GM12878 (cell line): ENCODE results near the gene MEAF6. TPM values are rescaled to one million over a fixed set of nuclear protein-coding genes. Genes with fewer than 3 reads are reported as not detected.

Source experiments
- ATF3 ChIP-seq: IDR thresholded peaks from 2 replicates; pipeline ENCODE4 v1.6.1; 2011; ENCODE audit warnings: low read depth, mild to moderate bottlenecking, low read length, moderate library complexity, borderline replicate concordance; ENCODE audit errors: extremely low read depth
- BCLAF1 ChIP-seq: fragments of 450-650 bp; IDR thresholded peaks from 2 replicates; pipeline ENCODE4 v1.6.1; 2017; ENCODE audit warnings: antibody characterized with exemption, mild to moderate bottlenecking, moderate library complexity
- CHD2 ChIP-seq: IDR thresholded peaks from 2 replicates; pipeline ENCODE4 v1.6.1; 2011; ENCODE audit warnings: low read depth, low read length, improper control_type of control experiment, borderline replicate concordance
- GATAD2B ChIP-seq: fragments of 450-650 bp; conservative IDR thresholded peaks from 2 replicates; pipeline ENCODE4 v1.6.1; 2017; ENCODE audit warnings: low read depth, mild to moderate bottlenecking, moderate library complexity
- MXI1 ChIP-seq: fragments of 150-350 bp; IDR thresholded peaks from 2 replicates; pipeline ENCODE4 v1.6.1; 2011; ENCODE audit warnings: low read depth, mild to moderate bottlenecking, inconsistent platforms, low read length, improper control_type of control experiment
- MYC ChIP-seq: IDR thresholded peaks from 2 replicates; pipeline ENCODE4 v1.6.1; 2011; ENCODE audit warnings: mild to moderate bottlenecking, low read length, moderate library complexity, inconsistent platforms; ENCODE audit not compliant: insufficient read depth, insufficient replicate concordance, insufficient read length, severe bottlenecking
- NFYA ChIP-seq: IDR thresholded peaks from 2 replicates; pipeline ENCODE4 v1.6.1; 2011; ENCODE audit warnings: low read depth, mild to moderate bottlenecking, low read length, improper control_type of control experiment, borderline replicate concordance
- SMAD5 ChIP-seq: IDR thresholded peaks from 2 replicates; pipeline ENCODE4 v1.6.1; 2016; ENCODE audit warnings: antibody characterized with exemption, low read depth
- SMC3 ChIP-seq: IDR thresholded peaks from 2 replicates; pipeline ENCODE4 v1.6.1; 2011; ENCODE audit warnings: low read length, improper control_type of control experiment, borderline replicate concordance
- SP1 ChIP-seq: IDR thresholded peaks from one replicate; pipeline ENCODE4 v1.6.1; 2011; ENCODE audit warnings: low read depth, low read length
- SPI1 ChIP-seq: IDR thresholded peaks from 2 replicates; pipeline ENCODE4 v1.6.1; 2011; ENCODE audit warnings: low read depth, mild to moderate bottlenecking, low read length, moderate library complexity, borderline replicate concordance; ENCODE audit not compliant: insufficient read depth
- SREBF1 ChIP-seq: IDR thresholded peaks from 2 replicates; pipeline ENCODE4 v1.6.1; 2012; ENCODE audit warnings: mild to moderate bottlenecking, low read length
- SRF ChIP-seq, 2 experiments: IDR thresholded peaks; 2 replicates each; pipeline ENCODE4 v1.6.1; 2011; ENCODE audit warnings: low read depth in 2 of 2, low read length in 2 of 2, mild to moderate bottlenecking in 1 of 2, moderate library complexity in 1 of 2
- TAF1 ChIP-seq: IDR thresholded peaks from 2 replicates; pipeline ENCODE4 v1.6.1; 2011; ENCODE audit warnings: mild to moderate bottlenecking, low read depth, low read length, borderline replicate concordance
- USF2 ChIP-seq: IDR thresholded peaks from 2 replicates; pipeline ENCODE4 v1.6.1; 2011; ENCODE audit warnings: low read depth, low read length, improper control_type of control experiment, borderline replicate concordance
- YBX1 ChIP-seq: fragments of 450-650 bp; IDR thresholded peaks from 2 replicates; pipeline ENCODE4 v1.6.1; 2016; ENCODE audit warnings: antibody characterized with exemption
- YY1 ChIP-seq: IDR thresholded peaks from 2 replicates; pipeline ENCODE4 v1.6.1; 2011; ENCODE audit warnings: low read depth, mild to moderate bottlenecking, low read length
- ZNF592 ChIP-seq: fragments of 450-650 bp; IDR thresholded peaks from 2 replicates; pipeline ENCODE4 v1.6.1; 2017; ENCODE audit warnings: mild to moderate bottlenecking, moderate library complexity
- polyA plus RNA-seq, 11 experiments: library from polyadenylated mRNA; depleted of rRNA in 4 of 11; unstranded in 6 of 11; stranded (reverse) in 5 of 11; fragments of >200 nt; fragmentation: Nextera tagmentation in 4 of 11; fragmentation: Illumina TruSeq in 1 of 11; extraction: Ambion mirVana in 4 of 11; extraction: Trizol in 1 of 11; gene quantifications; 1 replicate in 1 of 11; 2 replicates in 10 of 11; pipeline versions ENCODE4 v1.2.1 to v1.2.3, GENCODE V29; 2011 to 2016; ENCODE audit warnings: inconsistent platforms in 2 of 11, missing spikeins in 2 of 11, low read depth in 1 of 11
- total RNA-seq, 4 experiments: library from RNA; depleted of rRNA in 3 of 4; stranded (reverse); fragments of >200 nt in 3 of 4; fragmentation: Illumina TruSeq in 1 of 4; extraction: Trizol in 1 of 4; gene quantifications; 2 replicates each; pipeline versions ENCODE4 v1.2.1 to v1.2.3, GENCODE V29; 2013 to 2021

MEAF6 gene
- total and polyA plus RNA-seq, 10 of the 15 experiments (the other 5 are each of a cell fraction or from before 2014, with no cell fraction given), result 30.8 to 75.0 (median 58.1) TPM

GRCh38 chr1:37479255-37480124, 35.1 kb downstream of the MEAF6 start (continued):
- TF ChIP-seq USF2 (no peak), CHD2 (peak; percentile 86; the same call in 1 of the 2 replicates), SRF (IDR thresholded peaks at IDR 0.05; ENCODE audit: low read depth in 2 of 2, low read length in 2 of 2) (no peak), YBX1 (no peak), SMC3 (no peak), GATAD2B (peak; percentile 62; the same call in 1 of the 2 replicates), MYC (no peak), MXI1 (peak; percentile 86), SP1 (peak; percentile 39), SREBF1 (no peak), ZNF592 (no peak), NFYA (no peak), SPI1 (no peak), ATF3 (no peak), SMAD5 (no peak; the same call in 1 of the 2 replicates), YY1 (peak; percentile 22; the same call in 1 of the 2 replicates), TAF1 (0 out of 2 replicates have a peak, but pooled peaks have one; percentile 44), BCLAF1 (no peak)
